GM19238 (cell line): ENCODE measurements around the gene NLRC3.
"Not testable (repeated sequence)": the region's sequence is repeated elsewhere in the genome, so short reads cannot be mapped to it uniquely, and the experiment has no call there.

Experiments
- DNase-seq: peaks from one replicate; pipeline ENCODE4 v3.0.0; 2011; ENCODE audit warnings: low spot score; ENCODE audit not compliant: insufficient read length

The NLRC3 gene

GRCh38 chr16:3548445-3548844 is 28.8 kb downstream of the NLRC3 start:
- no peak for DNase-seq

DNA sequence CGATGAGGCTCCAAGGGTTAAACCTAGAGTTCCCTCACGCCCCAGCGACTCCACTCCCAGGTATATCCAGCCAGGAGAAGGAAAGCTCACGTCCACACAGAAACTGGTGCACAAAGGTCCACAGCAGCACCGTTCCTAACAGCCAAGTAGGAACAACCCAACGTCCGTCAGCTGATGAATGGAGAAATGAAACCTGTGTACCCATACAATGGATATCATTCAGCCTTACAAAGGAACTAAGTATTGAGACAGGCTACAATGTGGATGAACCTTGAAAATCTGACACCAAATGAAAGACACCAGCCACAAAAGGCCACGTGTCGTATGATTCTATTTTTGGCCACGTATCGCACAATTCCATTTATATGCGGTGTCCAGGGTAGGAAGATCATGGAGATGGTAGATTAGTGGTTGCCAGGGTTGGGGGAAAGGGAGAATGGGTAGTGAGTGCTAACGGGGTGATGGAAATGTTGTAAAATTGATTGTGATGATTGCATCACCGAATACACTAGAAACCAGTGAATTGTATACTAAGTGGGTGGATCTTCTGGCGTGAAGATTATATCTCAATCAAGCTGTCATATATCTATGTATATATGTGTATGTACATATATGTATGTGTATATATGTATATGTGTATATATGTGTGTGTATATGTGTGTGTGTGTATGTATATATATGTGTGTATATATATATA is 30.1 kb downstream of the NLRC3 start:
- DNase-seq = no peak

- DNase-seq = no peak
Observed at GRCh38 chr16:3542601-3543373, 34.4 kb downstream of the NLRC3 start.

GRCh38 chr16:3541527-3542155 is 35.6 kb downstream of the NLRC3 start:
- DNase-seq = no peak

DNA sequence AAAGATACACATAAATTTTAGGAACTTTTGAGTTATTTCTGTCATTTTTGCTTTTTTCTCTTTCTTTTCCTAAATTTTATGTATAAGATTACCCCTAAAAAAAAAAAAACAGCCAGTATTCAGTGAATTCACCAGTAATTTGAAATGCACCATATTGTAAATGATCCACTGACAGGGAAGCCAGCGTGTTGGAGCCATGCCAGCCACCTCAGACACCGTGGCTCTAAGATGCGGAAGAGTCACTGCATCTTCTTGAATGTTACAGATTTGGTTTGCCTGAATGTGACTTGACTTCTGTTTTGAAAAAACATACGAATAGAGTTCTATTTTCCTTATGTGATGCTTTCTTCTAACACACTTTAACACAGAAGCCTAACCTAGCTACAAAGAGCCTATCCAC is 39.0 kb downstream of the NLRC3 start:
- no peak for DNase-seq

DNA sequence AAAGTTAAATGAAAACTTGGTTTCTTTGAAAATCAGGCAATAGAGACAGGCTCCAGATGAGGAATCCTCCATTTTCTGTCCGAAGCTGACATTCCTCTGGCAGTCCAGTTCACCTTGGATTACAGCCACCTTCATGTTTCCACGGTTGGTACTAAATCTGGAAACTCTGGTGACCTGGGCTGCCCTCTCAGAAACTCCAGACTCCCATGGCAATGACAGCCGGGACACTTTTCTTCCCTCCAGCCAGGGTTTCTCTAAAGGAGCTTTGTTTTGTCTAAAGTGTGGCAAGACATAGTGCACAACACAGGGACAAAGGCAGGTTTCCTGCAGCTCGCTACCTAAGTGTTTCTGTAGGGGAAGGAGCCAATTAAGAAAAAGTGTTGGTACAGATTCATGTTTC is 40.4 kb downstream of the NLRC3 start:
- DNase-seq = no peak

DNA sequence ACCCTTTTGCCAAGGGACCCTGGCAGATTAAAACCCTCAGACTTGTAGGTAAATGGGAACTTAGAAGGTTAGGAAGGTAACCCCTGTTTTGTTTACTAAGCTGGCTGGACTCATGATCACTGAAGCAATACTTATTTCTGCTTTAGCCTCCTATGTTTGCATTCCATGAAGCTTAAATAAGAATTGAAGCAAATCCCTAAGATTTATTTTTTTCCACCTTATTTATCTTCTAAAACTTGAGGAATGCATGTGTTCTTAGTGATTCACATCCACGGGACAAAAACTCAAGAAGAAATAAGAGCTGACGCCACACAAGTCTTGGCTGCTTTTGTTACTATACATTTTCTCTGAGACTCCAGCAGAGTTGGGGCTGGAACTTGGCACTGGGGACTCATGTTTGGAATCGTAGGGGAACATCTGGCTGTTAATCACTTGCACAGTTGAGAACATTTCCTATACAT is 40.9 kb downstream of the NLRC3 start:
- DNase-seq = no peak

DNA sequence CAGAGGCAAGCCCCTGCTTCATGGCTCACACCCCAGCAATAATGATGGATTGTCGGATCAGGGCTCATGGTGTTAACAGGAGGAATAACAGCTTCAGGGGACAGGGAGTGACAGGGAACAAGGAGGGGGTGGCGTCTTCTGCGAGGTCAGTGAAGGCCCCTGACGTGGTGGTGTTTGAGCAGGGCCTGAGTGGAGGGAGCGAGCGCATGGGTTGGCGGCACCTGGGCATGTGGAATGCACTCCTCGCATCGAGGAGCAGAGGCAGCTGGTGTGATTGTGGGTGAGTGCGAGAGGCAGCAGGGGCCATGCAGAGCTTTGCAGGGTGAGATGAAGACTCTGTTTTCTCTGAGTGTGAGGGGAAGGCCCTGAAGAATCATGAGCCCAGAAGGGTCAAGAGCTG is 43.1 kb downstream of the NLRC3 start:
- no peak for DNase-seq

DNA sequence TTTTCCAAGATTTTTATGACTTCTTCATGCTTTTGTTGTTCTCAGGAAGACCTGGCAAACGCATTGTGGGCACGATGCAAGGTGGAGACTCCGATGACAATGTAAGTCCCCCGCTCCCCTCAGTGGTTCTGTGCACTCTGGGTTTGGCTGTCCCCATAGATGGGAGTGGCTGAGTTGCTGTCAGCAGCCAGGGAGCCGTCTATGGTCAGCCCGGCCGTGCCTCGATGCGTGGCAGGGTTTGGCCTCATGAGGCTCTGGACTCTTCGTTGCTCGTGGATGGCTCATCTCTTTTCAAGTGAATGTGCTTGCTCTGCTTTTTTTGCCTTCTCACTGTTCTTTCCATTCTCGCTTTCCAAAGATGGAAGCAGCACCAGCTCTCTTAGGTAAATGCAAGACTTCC is 44.5 kb downstream of the NLRC3 start:
- no peak for DNase-seq

GRCh38 chr16:3530371-3530914 is 46.8 kb downstream of the NLRC3 start:
- DNase-seq = no peak

GRCh38 chr16:3529175-3529574 is 48.0 kb downstream of the NLRC3 start:
- DNase-seq = no peak

GRCh38 chr16:3528406-3528805 is 48.8 kb downstream of the NLRC3 start:
- no peak for DNase-seq

- DNase-seq = not testable (repeated sequence)
Observed at GRCh38 chr16:3527216-3527829, 49.9 kb downstream of the NLRC3 start.

DNA sequence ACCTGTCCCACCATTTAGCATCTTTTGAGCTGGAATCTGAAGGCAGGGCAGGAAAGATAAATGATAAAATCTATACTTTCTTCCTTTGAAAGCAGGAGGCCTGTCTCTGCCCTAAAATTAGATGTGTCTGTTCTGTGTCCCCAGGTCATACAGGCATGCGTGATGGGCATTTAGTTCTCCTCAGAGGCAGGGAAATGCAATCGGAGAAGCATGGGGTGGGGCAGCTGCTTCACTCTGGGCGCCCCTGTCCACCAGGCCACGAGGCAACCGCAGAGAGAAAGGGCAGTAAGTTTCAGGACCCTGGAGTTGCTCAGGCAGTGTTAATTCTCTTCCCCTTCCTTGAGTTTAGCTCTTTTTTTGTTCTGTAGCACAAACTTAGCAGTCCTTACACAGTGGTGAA is 51.3 kb downstream of the NLRC3 start:
- no peak for DNase-seq

DNA sequence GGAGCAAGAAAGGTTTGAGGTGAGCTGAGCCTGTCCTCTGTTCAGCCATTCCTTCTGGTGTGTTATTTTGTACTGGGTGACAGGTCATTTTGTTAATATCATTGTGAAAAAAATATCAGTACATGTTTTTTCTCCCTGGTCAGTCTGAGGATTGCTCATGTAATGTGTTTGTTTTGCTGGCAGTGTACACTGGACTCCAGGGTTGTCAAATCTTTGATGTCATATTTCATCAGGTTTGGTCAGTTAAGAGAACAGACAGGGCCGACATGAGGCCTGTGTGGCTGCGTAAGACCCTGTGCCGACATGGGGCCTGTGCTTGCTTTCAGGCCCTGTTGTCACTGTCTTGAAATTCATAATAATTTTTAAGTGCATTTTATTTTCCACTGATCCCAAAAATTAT is 53.9 kb downstream of the NLRC3 start:
- no peak for DNase-seq

DNA sequence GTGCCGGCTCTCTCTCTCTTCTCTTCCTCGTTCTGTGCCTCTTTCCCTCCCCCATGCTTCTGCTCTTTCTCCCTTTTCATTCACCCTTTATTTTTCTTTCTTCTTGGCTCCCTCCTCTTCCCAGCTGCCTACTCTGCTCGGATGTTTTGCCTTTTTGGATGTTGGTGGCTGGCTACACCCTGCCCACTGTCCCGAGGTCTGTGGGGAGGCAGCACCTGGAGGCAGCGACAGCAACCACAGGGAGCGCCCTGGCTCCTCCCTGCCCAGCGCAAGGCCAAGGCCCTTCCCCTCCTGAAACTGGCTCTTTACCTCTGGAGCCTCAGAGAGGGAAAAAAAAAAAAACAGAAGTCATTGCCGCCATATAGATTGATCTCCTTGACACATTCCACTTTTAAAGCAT is 56.4 kb downstream of the NLRC3 start:
- no peak for DNase-seq

DNA sequence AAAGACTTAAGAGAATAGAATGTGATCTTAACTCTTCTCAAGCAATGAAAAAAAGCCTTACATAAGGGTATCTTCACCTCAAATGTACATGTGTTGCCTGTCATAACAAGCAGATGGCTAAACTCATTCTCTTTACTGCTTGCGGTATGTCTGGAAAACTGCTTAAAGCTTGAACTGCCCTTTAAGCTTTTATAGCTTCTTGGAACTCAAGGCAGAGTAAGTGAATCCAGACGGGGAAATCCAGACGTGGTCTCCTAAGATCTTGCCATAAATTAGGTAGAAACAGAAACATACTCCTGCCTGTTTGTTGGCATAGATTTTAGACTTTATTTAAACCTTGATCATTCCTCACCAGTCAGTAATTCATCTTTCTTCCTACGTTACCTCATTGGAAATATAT is 56.8 kb downstream of the NLRC3 start:
- no peak for DNase-seq

DNA sequence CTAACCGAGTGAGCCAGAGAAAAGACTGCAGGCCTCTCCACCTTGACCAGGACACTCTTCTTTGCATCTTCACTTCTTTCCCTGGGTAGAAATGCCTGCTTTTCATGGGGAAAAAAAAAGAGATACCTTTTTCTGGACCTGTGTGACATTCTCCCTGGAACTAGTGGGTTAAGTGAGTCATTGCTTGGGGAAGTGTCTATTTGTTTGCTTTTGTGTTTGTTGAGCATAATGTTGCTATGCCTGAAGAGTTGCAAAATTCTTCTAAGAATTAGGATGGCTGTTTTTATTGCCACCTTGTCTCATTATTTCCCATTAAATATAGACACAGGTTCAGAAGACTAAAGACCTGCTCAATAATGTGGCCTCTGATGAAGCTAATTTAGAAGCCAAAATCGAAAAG is 57.6 kb downstream of the NLRC3 start:
- no peak for DNase-seq

DNA sequence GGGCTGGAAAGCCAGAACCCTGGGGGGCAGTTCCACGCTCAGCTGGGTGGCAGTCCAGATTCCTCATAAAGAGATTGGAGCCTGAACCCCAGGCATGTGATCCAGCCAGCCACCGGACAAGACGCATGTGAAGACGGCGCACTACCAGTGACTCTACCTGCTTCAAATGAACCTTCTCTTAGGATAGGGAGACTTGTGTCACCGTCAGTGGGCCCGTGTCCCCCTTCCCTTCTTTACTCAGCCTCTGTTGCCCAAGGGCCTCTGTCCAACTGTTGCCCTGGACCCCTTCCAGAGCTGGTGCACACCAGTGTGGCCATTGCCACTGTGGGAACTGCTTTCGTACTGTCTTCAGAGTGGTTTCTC is 58.2 kb downstream of the NLRC3 start:
- no peak for DNase-seq

DNA sequence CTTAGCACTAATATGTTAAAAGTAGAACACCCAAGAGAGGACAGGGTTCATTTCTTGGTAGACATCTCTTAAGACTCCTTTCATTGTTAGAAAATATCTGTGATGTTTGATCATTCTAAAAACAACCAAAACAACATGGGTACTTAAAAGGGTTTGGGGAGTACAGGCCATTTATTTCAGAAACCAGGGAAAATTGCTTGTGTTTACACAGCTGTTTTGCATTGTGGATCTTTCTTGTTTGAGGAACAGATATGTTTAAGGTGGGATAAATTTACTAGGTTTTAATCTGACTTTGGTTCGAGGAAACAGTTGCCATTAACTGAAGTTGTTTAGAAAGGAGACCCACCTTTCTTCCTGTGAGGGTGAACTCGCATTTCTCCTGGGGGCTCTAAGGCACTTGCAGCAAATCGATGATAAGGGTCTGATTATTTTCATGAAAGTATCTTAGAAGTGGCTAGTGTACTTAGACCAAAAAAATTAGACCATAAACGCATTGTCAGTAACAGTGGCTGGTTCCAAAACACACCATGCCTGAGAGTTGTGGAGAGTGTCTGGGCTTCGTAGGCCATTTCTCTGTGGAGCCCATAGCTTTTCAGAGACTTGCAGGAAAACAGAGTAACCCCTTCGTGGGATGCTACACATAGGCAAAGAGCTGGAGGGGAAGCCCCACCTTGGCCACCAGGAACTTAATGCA is 58.8 kb downstream of the NLRC3 start:
- no peak for DNase-seq

- no peak for DNase-seq
Observed at GRCh38 chr16:3515897-3516296, 61.3 kb downstream of the NLRC3 start.
